ENCODE results near the gene UQCR11.

UQCR11 gene

DNA sequence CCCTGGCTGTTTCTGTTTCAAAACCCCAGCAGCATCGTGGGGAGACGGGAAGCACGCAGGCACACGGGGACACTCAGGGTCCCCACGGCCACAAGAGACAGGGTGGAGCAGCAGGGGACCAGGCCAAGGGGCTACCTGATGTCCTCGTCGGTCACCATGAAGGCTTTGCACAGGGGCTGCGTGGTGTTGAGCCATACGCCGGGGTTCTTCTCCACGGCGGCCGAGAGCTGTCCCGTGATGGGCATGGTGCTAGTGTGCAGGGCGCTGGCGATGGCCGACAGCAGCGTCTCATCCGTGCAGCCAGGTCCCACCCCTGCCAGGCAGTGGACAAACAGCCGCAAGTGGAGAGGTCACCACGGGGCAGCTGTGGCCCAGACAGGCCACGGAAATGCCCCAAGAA, 24.3 kb downstream of the UQCR11 start:
- TF ChIP-seq, protein P1, sequence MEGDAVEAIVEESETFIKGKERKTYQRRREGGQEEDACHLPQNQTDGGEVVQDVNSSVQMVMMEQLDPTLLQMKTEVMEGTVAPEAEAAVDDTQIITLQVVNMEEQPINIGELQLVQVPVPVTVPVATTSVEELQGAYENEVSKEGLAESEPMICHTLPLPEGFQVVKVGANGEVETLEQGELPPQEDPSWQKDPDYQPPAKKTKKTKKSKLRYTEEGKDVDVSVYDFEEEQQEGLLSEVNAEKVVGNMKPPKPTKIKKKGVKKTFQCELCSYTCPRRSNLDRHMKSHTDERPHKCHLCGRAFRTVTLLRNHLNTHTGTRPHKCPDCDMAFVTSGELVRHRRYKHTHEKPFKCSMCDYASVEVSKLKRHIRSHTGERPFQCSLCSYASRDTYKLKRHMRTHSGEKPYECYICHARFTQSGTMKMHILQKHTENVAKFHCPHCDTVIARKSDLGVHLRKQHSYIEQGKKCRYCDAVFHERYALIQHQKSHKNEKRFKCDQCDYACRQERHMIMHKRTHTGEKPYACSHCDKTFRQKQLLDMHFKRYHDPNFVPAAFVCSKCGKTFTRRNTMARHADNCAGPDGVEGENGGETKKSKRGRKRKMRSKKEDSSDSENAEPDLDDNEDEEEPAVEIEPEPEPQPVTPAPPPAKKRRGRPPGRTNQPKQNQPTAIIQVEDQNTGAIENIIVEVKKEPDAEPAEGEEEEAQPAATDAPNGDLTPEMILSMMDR (IDR thresholded peaks at IDR 0.05), result no peak

DNA sequence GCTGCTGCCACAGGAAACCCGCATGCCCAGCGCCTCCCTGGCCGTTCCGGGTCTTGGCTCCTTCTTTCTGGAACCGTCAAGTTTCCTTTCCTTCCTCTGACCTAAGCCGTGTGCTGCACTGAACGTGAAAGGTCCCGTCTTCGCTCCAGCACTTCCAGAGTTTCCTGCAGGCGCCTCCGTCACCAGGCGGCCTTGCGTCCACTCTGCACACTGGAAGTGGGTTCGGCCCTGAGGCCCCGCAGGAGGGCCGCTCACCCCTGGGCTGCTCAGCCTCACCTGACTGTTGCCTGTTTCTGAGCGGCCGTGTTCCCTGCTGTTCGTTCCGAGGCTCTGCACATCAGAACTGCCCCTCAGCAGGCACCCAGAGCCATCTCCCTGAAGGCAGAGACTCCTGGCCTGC, 24.9 kb downstream of the UQCR11 start:
- TF ChIP-seq, protein P1 (IDR thresholded peaks at IDR 0.05), result no peak
- H3K27ac ChIP-seq, result no peak overlapping the region
- H3K4me3 ChIP-seq, result no peak overlapping the region
- peak; percentile 62 for DNase-seq (ENCODE audit: low spot score)

More for the DNA sequence above, 24.3 kb downstream of the UQCR11 start:
- DNase-seq (ENCODE audit: low spot score), result no peak
- no peak overlapping the region for H3K4me3 ChIP-seq
- no peak overlapping the region for H3K27ac ChIP-seq

GRCh38 chr19:1579222-1579621, 26.0 kb downstream of the UQCR11 start:
- H3K4me3 ChIP-seq, result no peak overlapping the region
- TF ChIP-seq, protein P1 (IDR thresholded peaks at IDR 0.05), result no peak
- no peak for DNase-seq (ENCODE audit: low spot score)
- no peak overlapping the region for H3K27ac ChIP-seq

GRCh38 chr19:1577929-1578618, 27.2 kb downstream of the UQCR11 start:
- H3K4me3 ChIP-seq, result no peak overlapping the region
- no peak overlapping the region for H3K27ac ChIP-seq
- TF ChIP-seq, protein P1 (IDR thresholded peaks at IDR 0.05), result no peak
- peak; percentile 72 for DNase-seq (ENCODE audit: low spot score)

DNA sequence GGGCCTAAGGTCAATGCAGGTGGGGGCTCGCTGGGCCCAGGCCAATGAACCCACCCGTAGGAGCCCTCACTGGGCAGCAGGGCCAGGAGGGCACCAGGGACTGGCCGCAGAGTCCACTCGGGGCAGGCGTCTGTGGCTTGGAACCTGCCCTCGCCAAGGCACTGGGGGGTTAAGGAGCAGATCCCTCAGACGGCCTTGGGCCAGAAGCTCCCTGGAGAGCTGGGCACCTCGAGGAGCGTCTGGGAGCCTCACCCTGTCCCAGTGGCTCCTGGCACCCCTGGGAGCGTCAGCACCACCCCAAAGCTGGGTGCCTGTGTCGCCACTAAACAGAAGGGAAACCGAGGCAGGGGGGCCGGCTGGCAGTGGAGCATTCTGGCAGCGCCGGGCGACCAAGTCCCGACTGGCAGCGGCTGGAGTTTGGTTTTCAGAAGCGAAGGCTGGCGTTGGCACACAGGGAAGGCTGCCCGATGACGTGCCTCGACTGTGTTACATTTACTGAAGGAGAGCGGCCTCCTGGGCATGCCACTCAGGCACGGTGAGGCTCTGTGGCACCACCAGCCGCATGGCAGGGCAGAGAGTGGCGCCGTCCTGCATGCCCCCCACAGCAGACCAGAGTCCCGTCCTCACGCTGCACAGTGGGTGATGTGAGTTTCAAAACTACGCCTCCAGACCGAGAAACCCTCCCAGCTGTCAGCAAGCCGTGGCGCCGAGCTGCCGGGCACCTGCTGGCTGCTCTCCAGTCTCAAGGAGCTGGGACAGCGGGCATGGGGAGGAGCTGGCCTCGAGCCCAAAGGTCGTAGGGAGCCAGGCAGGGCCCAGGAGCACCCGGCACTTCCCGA, 28.0 kb downstream of the UQCR11 start:
- Histone ChIP-seq H3K4me3 (no peak overlapping the region), H3K27ac (no peak overlapping the region)
- peak; percentile 68 for DNase-seq (ENCODE audit: low spot score)
- TF ChIP-seq, protein P1 (IDR thresholded peaks at IDR 0.05), result no peak

DNA sequence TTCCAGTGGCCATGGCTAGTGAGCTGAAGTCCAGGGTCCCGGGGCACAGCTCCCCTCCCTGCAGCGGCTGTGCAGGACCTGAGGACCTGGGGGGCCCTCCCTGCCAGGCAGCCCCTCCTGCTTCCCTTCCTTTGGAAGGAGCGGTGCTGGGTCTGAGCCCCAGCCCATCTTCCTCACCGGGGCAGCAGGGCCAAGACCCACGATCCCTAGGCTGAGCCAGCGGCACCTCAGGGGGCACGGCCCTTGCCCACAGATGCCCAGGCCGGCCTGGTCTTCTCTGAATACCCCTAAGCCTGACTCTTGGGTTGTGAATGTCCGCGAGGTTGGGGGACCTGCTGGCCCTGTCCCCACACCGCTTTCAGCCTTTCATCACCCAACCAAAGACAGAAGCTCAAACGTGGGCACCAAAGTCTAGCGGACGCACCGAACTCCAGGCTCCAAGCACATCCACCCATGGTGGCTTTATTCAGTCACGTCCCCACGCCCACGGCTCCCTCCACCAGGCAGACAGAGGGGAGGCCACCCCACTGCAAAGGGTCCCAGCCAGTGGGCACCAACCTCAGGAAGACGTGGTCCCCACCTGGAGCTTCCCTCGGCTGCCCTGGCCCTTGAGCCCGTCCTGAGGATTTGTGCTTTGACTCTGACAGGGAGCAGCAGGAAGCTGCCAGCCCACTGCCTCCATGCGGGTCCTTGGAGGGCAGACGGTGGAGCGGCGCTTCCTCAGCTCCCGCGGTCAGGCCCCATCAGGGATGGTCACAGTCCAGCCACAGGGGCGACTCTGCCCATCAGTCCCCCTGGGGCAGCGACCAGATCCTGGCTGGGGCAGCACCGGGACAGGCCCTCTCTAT, 28.8 kb downstream of the UQCR11 start:
- DNase-seq (ENCODE audit: low spot score), result peak; percentile 62
- Histone ChIP-seq H3K27ac (no peak overlapping the region), H3K4me3 (no peak overlapping the region)
- TF ChIP-seq, protein P1 (IDR thresholded peaks at IDR 0.05), result no peak
